Measurements from ENCODE around the gene OR2AG2.
A peak's percentile ranks its signal among the peaks of the same experiment; 100 is the strongest.
"Not testable (repeated sequence)": the region's sequence is repeated elsewhere in the genome, so short reads cannot be mapped to it uniquely, and the experiment has no call there.

The OR2AG2 gene

GRCh38 chr11:6812390-6813005 lies 40.7 kb upstream of the OR2AG2 start:
- Histone ChIP-seq H3K79me2 (no peaks in the 10 kb centered on the region), H2AFZ (no peak overlapping the region), H3K4me2 (ENCODE audit: low read length) (no peak overlapping the region), H3K9ac (no peak overlapping the region), H3K27ac (no peak overlapping the region), H3K4me1 (no peaks in the 10 kb centered on the region), H3K4me3 (ENCODE audit: low read depth, low read length) (no peak overlapping the region), H3K9me3 (ENCODE audit: control insufficient read depth, low read length) (no peaks in the 10 kb centered on the region), H3K27me3 (ENCODE audit: control insufficient read depth, insufficient read depth, low read length) (no peaks in the 10 kb centered on the region), H3K36me3 (ENCODE audit: control insufficient read depth, insufficient read depth, low read length) (no peaks in the 10 kb centered on the region)
- peak; percentile 65 for TF ChIP-seq CTCF (IDR thresholded peaks at IDR 0.05)

- not testable (repeated sequence) for H3K4me3 ChIP-seq (ENCODE audit: low read depth, low read length); H3K36me3 ChIP-seq (ENCODE audit: control insufficient read depth, insufficient read depth, low read length); H3K79me2 ChIP-seq; H3K4me1 ChIP-seq; H3K27me3 ChIP-seq (ENCODE audit: control insufficient read depth, insufficient read depth, low read length); H3K9ac ChIP-seq; H3K4me2 ChIP-seq (ENCODE audit: low read length); H2AFZ ChIP-seq; H3K27ac ChIP-seq; H3K9me3 ChIP-seq (ENCODE audit: control insufficient read depth, low read length)
Observed at GRCh38 chr11:6801075-6801474, 29.3 kb upstream of the OR2AG2 start.

- Histone ChIP-seq H3K79me2 (no peaks in the 10 kb centered on the region), H3K9me3 (ENCODE audit: control insufficient read depth, low read length) (no peaks in the 10 kb centered on the region), H2AFZ (no peak within 1 kb of the TSS), H3K27ac (no peak within 1 kb of the TSS), H3K4me1 (no peaks in the 10 kb centered on the region), H3K27me3 (ENCODE audit: control insufficient read depth, insufficient read depth, low read length) (no peaks in the 10 kb centered on the region), H3K4me3 (ENCODE audit: low read depth, low read length) (no peak within 1 kb of the TSS), H3K4me2 (ENCODE audit: low read length) (no peak within 1 kb of the TSS), H3K9ac (no peak within 1 kb of the TSS), H3K36me3 (ENCODE audit: control insufficient read depth, insufficient read depth, low read length) (no peaks in the 10 kb centered on the region)
- TF ChIP-seq CTCF (IDR thresholded peaks at IDR 0.05) = no peak
Observed at GRCh38 chr11:6799402-6799801, 27.6 kb upstream of the OR2AG2 start, which contains the start of gene OR6A2. Gene OR6A2 (minus strand): TSS chr11:6799689. CDS start chr11:6795708, 3,981 bp downstream.

GRCh38 chr11:6794639-6795038 lies 22.9 kb upstream of the OR2AG2 start:
- Histone ChIP-seq H3K27ac (no peak overlapping the region), H3K79me2 (no peaks in the 10 kb centered on the region), H3K4me2 (ENCODE audit: low read length) (no peak overlapping the region), H2AFZ (no peak overlapping the region), H3K4me1 (no peaks in the 10 kb centered on the region), H3K9ac (no peak overlapping the region), H3K9me3 (ENCODE audit: control insufficient read depth, low read length) (no peaks in the 10 kb centered on the region), H3K36me3 (ENCODE audit: control insufficient read depth, insufficient read depth, low read length) (no peaks in the 10 kb centered on the region), H3K27me3 (ENCODE audit: control insufficient read depth, insufficient read depth, low read length) (no peaks in the 10 kb centered on the region), H3K4me3 (ENCODE audit: low read depth, low read length) (no peak overlapping the region)
- TF ChIP-seq CTCF (IDR thresholded peaks at IDR 0.05) = no peak

GRCh38 chr11:6790546-6790945 lies 18.8 kb upstream of the OR2AG2 start:
- H3K36me3 ChIP-seq (ENCODE audit: control insufficient read depth, insufficient read depth, low read length) = no peaks in the 10 kb centered on the region
- H3K4me3 ChIP-seq (ENCODE audit: low read depth, low read length) = no peak overlapping the region
- H3K27me3 ChIP-seq (ENCODE audit: control insufficient read depth, insufficient read depth, low read length) = no peaks in the 10 kb centered on the region
- no peak overlapping the region for H3K27ac ChIP-seq
- H3K9ac ChIP-seq = no peak overlapping the region
- H3K9me3 ChIP-seq (ENCODE audit: control insufficient read depth, low read length) = no peaks in the 10 kb centered on the region
- TF ChIP-seq CTCF (IDR thresholded peaks at IDR 0.05) = no peak
- no peaks in the 10 kb centered on the region for H3K4me1 ChIP-seq
- no peak overlapping the region for H2AFZ ChIP-seq
- H3K79me2 ChIP-seq = no peaks in the 10 kb centered on the region
- H3K4me2 ChIP-seq (ENCODE audit: low read length) = no peak overlapping the region
